Rectal smooth muscle tissue (tissue), 1 donor: ENCODE measurements around the gene NPC1L1.

Experiments
- H3K27ac ChIP-seq: one replicate; pipeline ENCODE4 v1.7.0; 2013; ENCODE audit warnings: low read depth, low read length, inconsistent platforms
- H3K27me3 ChIP-seq: one replicate; pipeline ENCODE4 v1.7.0; 2013; ENCODE audit warnings: low read length; ENCODE audit not compliant: control insufficient read depth, insufficient read depth
- H3K36me3 ChIP-seq: one replicate; pipeline ENCODE4 v1.7.0; 2013; ENCODE audit warnings: low read length; ENCODE audit not compliant: control insufficient read depth, insufficient read depth
- H3K4me1 ChIP-seq: one replicate; pipeline ENCODE4 v1.7.0; 2013; ENCODE audit warnings: low read length; ENCODE audit not compliant: control insufficient read depth, insufficient read depth
- H3K4me3 ChIP-seq: one replicate; pipeline ENCODE4 v1.7.0; 2013; ENCODE audit warnings: low read length
- H3K9ac ChIP-seq: one replicate; pipeline ENCODE4 v1.7.0; 2013; ENCODE audit warnings: low read length

The NPC1L1 gene

GRCh38 chr7:44466300-44467216 lies 74.6 kb downstream of the NPC1L1 start:
- Histone ChIP-seq H3K4me3 (no peak overlapping the region), H3K27ac (no peak overlapping the region), H3K4me1 (no peaks in the 10 kb centered on the region), H3K27me3 (no peaks in the 10 kb centered on the region), H3K36me3 (peaks cover 6% of the 10 kb centered on the region), H3K9ac (no peak overlapping the region)

DNA sequence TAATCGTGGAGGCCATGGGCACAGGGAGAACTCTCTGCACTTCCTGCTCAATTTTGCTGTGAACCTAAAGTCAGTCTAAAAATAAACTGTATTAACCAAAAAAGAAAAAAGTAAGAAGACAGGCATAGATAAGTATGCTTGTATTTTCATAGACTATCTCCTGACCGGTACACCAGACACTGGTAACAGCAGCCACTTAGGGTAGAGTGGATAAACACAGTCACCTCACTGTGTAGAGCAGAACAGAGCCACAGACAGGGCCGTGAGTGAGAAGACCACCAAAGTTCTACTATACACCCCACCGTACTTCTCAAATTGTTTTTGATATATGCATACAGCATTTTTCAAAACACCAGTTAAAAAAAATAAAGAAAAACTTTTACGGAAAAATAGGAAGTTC lies 75.6 kb downstream of the NPC1L1 start:
- no peaks in the 10 kb centered on the region for H3K4me1 ChIP-seq
- H3K9ac ChIP-seq: no peak overlapping the region
- H3K36me3 ChIP-seq: peaks cover 4% of the 10 kb centered on the region
- no peak overlapping the region for H3K4me3 ChIP-seq
- H3K27ac ChIP-seq: no peak overlapping the region
- no peaks in the 10 kb centered on the region for H3K27me3 ChIP-seq

DNA sequence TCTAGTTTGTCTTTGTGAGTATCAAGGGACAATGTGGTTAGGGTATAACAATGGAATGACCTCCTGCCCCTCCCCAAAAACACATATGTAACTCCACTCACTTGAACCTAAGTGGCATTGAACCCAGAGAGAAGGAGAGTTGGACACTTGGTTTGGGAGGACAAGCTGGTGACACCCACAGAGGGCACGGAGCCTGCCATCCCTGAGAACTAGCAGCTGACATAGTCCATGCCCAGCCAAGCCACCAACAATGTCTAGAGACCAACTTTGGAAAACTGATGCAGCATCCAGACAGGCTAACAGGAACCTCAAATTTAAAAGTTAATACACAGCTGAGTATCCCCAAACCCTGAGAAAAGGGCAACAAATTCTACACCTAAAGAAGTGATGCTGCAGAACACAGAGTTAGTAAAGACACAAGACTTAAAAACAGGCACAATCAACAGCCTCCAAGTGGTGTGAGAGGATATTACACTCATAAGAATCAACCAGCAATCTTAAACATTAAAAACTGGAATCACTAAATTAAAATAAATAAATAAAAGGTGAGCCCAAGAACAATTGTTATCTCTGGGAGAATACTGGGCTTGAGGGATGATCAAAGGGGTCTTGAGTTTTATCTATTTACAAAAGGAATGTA lies 77.8 kb downstream of the NPC1L1 start:
- H3K27ac ChIP-seq: no peak overlapping the region
- H3K36me3 ChIP-seq: peaks cover 4% of the 10 kb centered on the region
- no peaks in the 10 kb centered on the region for H3K27me3 ChIP-seq
- no peaks in the 10 kb centered on the region for H3K4me1 ChIP-seq
- H3K4me3 ChIP-seq: no peak overlapping the region
- no peak overlapping the region for H3K9ac ChIP-seq
